ENCODE measurements around the gene TPD52L1. TPM values are rescaled to one million over a fixed set of nuclear protein-coding genes. Genes with fewer than 3 reads are reported as not detected.

TPD52L1 gene
- total RNA-seq, 4 donors from 2014 or later = 123 to 234 (median 175) TPM

- 52 to 74% methylated on average over 7 of the region's 7 CpGs for WGBS, 2 donors
- TF ChIP-seq CTCF (IDR thresholded peaks at IDR 0.05) (no peak), POLR2A (IDR thresholded peaks at IDR 0.05) (no peak)
- DNase-seq (ENCODE audit: low spot score in 2 of 2) = peak in 1 of 2 donors; percentile 18
- no peak overlapping the region for H3K4me3 ChIP-seq (ENCODE audit: low read depth, poor library complexity, severe bottlenecking)
- intact Hi-C loops (cut with DNase I; ENCODE audit: low total_unique reads) = no loop called here
These were observed 92.1 kb downstream of the TPD52L1 start for GRCh38 chr6:125245523-125246264.

GRCh38 chr6:125246566-125246965, 93.0 kb downstream of the TPD52L1 start:
- H3K4me3 ChIP-seq (ENCODE audit: low read depth, poor library complexity, severe bottlenecking) = no peak overlapping the region
- no peak for TF ChIP-seq POLR2A (IDR thresholded peaks at IDR 0.05)
- TF ChIP-seq CTCF (IDR thresholded peaks at IDR 0.05) = no peak
- intact Hi-C loops (cut with DNase I; ENCODE audit: low total_unique reads) = no loop called here
- DNase-seq (ENCODE audit: low spot score in 2 of 2) = no peak

GRCh38 chr6:125248136-125248535, 94.6 kb downstream of the TPD52L1 start:
- DNase-seq (ENCODE audit: low spot score in 2 of 2) = no peak
- no peak for TF ChIP-seq POLR2A (IDR thresholded peaks at IDR 0.05)
- TF ChIP-seq CTCF (IDR thresholded peaks at IDR 0.05) = no peak
- no peak overlapping the region for H3K4me3 ChIP-seq (ENCODE audit: low read depth, poor library complexity, severe bottlenecking)
- intact Hi-C loops (cut with DNase I; ENCODE audit: low total_unique reads) = no loop called here
- WGBS, 2 donors = 71 to 77% methylated on average over 7 of the region's 7 CpGs

- 74 to 90% methylated on average over 1 of the region's 1 CpG for WGBS, 2 donors
- no peak overlapping the region for H3K4me3 ChIP-seq (ENCODE audit: low read depth, poor library complexity, severe bottlenecking)
- no peak for DNase-seq (ENCODE audit: low spot score in 2 of 2)
- intact Hi-C loops (cut with DNase I; ENCODE audit: low total_unique reads) = no loop called here
- TF ChIP-seq CTCF (IDR thresholded peaks at IDR 0.05) = no peak
- TF ChIP-seq POLR2A (IDR thresholded peaks at IDR 0.05) = no peak
These were observed 96.9 kb downstream of the TPD52L1 start for GRCh38 chr6:125250511-125250910.

- no peak for TF ChIP-seq CTCF (IDR thresholded peaks at IDR 0.05)
- TF ChIP-seq POLR2A (IDR thresholded peaks at IDR 0.05) = no peak
- no peak for DNase-seq (ENCODE audit: low spot score in 2 of 2)
- 46 to 54% methylated on average over 6 of the region's 6 CpGs for WGBS, 2 donors
- intact Hi-C loops (cut with DNase I; ENCODE audit: low total_unique reads) = no loop called here
- H3K4me3 ChIP-seq (ENCODE audit: low read depth, poor library complexity, severe bottlenecking) = no peak overlapping the region
These were observed 98.1 kb downstream of the TPD52L1 start for GRCh38 chr6:125251516-125252220.
